Stomach (tissue), 9 donors: ENCODE measurements around the gene PIMREG. TPM values are rescaled to one million over a fixed set of nuclear protein-coding genes. Genes with fewer than 3 reads are reported as not detected.

Source experiments
- DNase-seq, 2 donors: peaks; one replicate each; pipeline versions ENCODE4 v3.0.0 to v3.0.0-alpha.2; 2013 to 2019
- H3K27ac ChIP-seq, 5 donors: fragments of 200-600 bp in 4 of 5; sonication (generic) in 4 of 5; one replicate each; pipeline ENCODE4 v1.5.1; 2013 to 2019; ENCODE audit warnings: mild to moderate bottlenecking in 1 of 5, moderate library complexity in 1 of 5
- H3K27me3 ChIP-seq, 3 donors: fragments of 200-600 bp; sonication (generic); one replicate each; pipeline ENCODE4 v1.5.1; 2017 to 2019; ENCODE audit warnings: mixed run types in 1 of 3
- H3K36me3 ChIP-seq, 4 donors: fragments of 200-600 bp; sonication (generic); 1 replicate in 3 of 4; 2 replicates in 1 of 4; pipeline ENCODE4 v1.5.1; 2016 to 2019
- H3K4me1 ChIP-seq, 4 donors: fragments of 200-600 bp; sonication (generic); one replicate each; pipeline ENCODE4 v1.5.1; 2016 to 2019
- H3K4me3 ChIP-seq, 4 donors: fragments of 200-600 bp; sonication (generic) in 3 of 4; one replicate each; pipeline ENCODE4 v1.5.1; 2016 to 2019; ENCODE audit warnings: mild to moderate bottlenecking in 1 of 4
- H3K9me3 ChIP-seq, 4 donors: fragments of 200-600 bp; sonication (generic); one replicate each; pipeline ENCODE4 v1.5.1; 2016 to 2019
- CTCF ChIP-seq, 7 experiments: fragments of 450-650 bp in 4 of 7; fragments of 200-600 bp in 3 of 7; sonication (generic) in 3 of 7; IDR thresholded peaks; one replicate each; pipeline ENCODE4 v1.5.1; 2016 to 2019; ENCODE audit warnings: antibody characterized with exemption in 7 of 7, control low read depth in 2 of 7, mild to moderate bottlenecking in 1 of 7
- EP300 ChIP-seq: sonication (generic); formaldehyde crosslinking; IDR thresholded peaks from one replicate; pipeline ENCODE4 v1.6.1; 2017; ENCODE audit warnings: antibody characterized with exemption
- POLR2A ChIP-seq, 4 donors: fragments of 450-650 bp; IDR thresholded peaks; one replicate each; pipeline ENCODE4 v1.6.1; 2016; ENCODE audit warnings: antibody characterized with exemption in 4 of 4, control low read depth in 2 of 4, mild to moderate bottlenecking in 1 of 4, moderate library complexity in 1 of 4
- POLR2AphosphoS5 ChIP-seq, 3 donors: sonication (generic); formaldehyde crosslinking; IDR thresholded peaks; one replicate each; pipeline ENCODE4 v1.6.1; 2016; ENCODE audit warnings: antibody characterized with exemption in 3 of 3
- WGBS, 5 donors: extraction: QIAGEN DNeasy Blood & Tissue Kit in 3 of 5; methylation state at CpG; one replicate each; pipeline versions ENCODE4 v1.1.5 to v1.1.7; 2013 to 2018; 5-methylcytosine and 5-hydroxymethylcytosine counted together
- intact Hi-C: fragments of 100-400 bp; cut with DNase I; formaldehyde crosslinking; loops from one replicate; pipeline ENCODE4 v1.15.1; 2023; ENCODE audit warnings: low total_unique reads
- polyA plus RNA-seq, 3 donors: library from polyadenylated mRNA; stranded (reverse); fragments of 200-250 nt; gene quantifications; one replicate each; pipeline ENCODE4 v1.2.3, GENCODE V29; 2013
- total RNA-seq, 5 donors: library from RNA; depleted of rRNA; stranded (reverse); fragments of >200 nt; gene quantifications; one replicate each; pipeline versions ENCODE4 v1.1.0 to v1.2.3, GENCODE V29; 2014 to 2016
- donor health status: healthy with polysubstance abuse.
- donor health status: Bipolar disorder and iron deficiency.
- donor health status: healthy.

The PIMREG gene
- total and polyA plus RNA-seq, 8 donors: 0.76 to 8.5 (median 1.9) TPM

GRCh38 chr17:6437956-6438355 is 6.3 kb upstream of the PIMREG start:
- intact Hi-C loops: no loop called here
- peaks cover 0 to 46% (median 0%) of the 10 kb centered on the region in 3 donors for H3K27me3 ChIP-seq
- H3K4me3 ChIP-seq: no peak overlapping the region
- H3K27ac ChIP-seq: no peak overlapping the region
- no peaks in the 10 kb centered on the region for H3K36me3 ChIP-seq
- H3K9me3 ChIP-seq: no peaks in the 10 kb centered on the region
- no peaks in the 10 kb centered on the region for H3K4me1 ChIP-seq
- no peak for DNase-seq
- 47 to 67% (median 58%) methylated on average over 3 of the region's 3 CpGs for WGBS, 5 donors
- TF ChIP-seq POLR2A (IDR thresholded peaks at IDR 0.05) (no peak), CTCF (IDR thresholded peaks at IDR 0.05) (no peak), EP300 (no peak), POLR2AphosphoS5 (IDR thresholded peaks at IDR 0.05) (no peak)

- no peak for TF ChIP-seq EP300
- no peak for TF ChIP-seq POLR2A (IDR thresholded peaks at IDR 0.05)
- no peak for TF ChIP-seq POLR2AphosphoS5 (IDR thresholded peaks at IDR 0.05)
- TF ChIP-seq CTCF (IDR thresholded peaks at IDR 0.05): no peak
- no peak overlapping the region for H3K27ac ChIP-seq
- peaks cover 0 to 52% (median 0%) of the 10 kb centered on the region in 3 donors for H3K27me3 ChIP-seq
- H3K9me3 ChIP-seq: no peaks in the 10 kb centered on the region
- H3K4me3 ChIP-seq: no peak overlapping the region
- no peak for DNase-seq
- peaks cover 7 to 19% (median 17%) of the 10 kb centered on the region in 4 donors for H3K4me1 ChIP-seq
- H3K36me3 ChIP-seq: no peaks in the 10 kb centered on the region
- 26 to 44% (median 36%) methylated on average over 4 of the region's 4 CpGs for WGBS, 5 donors
- intact Hi-C loops: no loop called here
These were observed 4.3 kb upstream of the PIMREG start for GRCh38 chr17:6439951-6440350.

GRCh38 chr17:6442775-6443174 is 1.5 kb upstream of the PIMREG start:
- no peak for DNase-seq
- WGBS, 5 donors: 64 to 80% (median 65%) methylated on average over 6 of the region's 6 CpGs
- H3K36me3 ChIP-seq: no peaks in the 10 kb centered on the region
- H3K27ac ChIP-seq: no peak overlapping the region
- peaks cover 7 to 20% (median 18%) of the 10 kb centered on the region in 4 donors for H3K4me1 ChIP-seq
- H3K4me3 ChIP-seq: no peak overlapping the region
- intact Hi-C loops: no loop called here
- H3K9me3 ChIP-seq: no peaks in the 10 kb centered on the region
- no peak for TF ChIP-seq POLR2AphosphoS5 (IDR thresholded peaks at IDR 0.05)
- no peak for TF ChIP-seq EP300
- TF ChIP-seq CTCF (IDR thresholded peaks at IDR 0.05): no peak
- TF ChIP-seq POLR2A (IDR thresholded peaks at IDR 0.05): no peak
- peaks cover 0 to 31% (median 0%) of the 10 kb centered on the region in 3 donors for H3K27me3 ChIP-seq

GRCh38 chr17:6444571-6445335 is 498 bp downstream of the PIMREG start:
- peak overlapping the region in 2 of 5 donors; percentile 73 to 75 for H3K27ac ChIP-seq
- no peaks in the 10 kb centered on the region for H3K9me3 ChIP-seq
- peak overlapping the region; percentile 52 to 67 (median 58) for H3K4me3 ChIP-seq
- 28 to 35% (median 32%) methylated on average over 31 to 36 of the region's 36 CpGs for WGBS, 5 donors
- peaks cover 7 to 20% (median 18%) of the 10 kb centered on the region in 4 donors for H3K4me1 ChIP-seq
- intact Hi-C loops: no loop called here
- H3K27me3 ChIP-seq: peaks cover 0 to 12% (median 0%) of the 10 kb centered on the region in 3 donors
- H3K36me3 ChIP-seq: peaks cover 0 to 7% (median 0%) of the 10 kb centered on the region in 4 donors
- no peak for DNase-seq
- TF ChIP-seq EP300 (no peak), CTCF (IDR thresholded peaks at IDR 0.05) (no peak), POLR2AphosphoS5 (IDR thresholded peaks at IDR 0.05) (no peak), POLR2A (IDR thresholded peaks at IDR 0.05) (no peak)
